ENCODE measurements around the gene TMEM97. TPM values are rescaled to one million over a fixed set of nuclear protein-coding genes. Genes with fewer than 3 reads are reported as not detected.

The TMEM97 gene
- polyA plus RNA-seq, 1 experiment = 12.5 TPM

GRCh38 chr17:28341516-28341915 lies 22.5 kb downstream of the TMEM97 start:
- TF ChIP-seq, protein P1, sequence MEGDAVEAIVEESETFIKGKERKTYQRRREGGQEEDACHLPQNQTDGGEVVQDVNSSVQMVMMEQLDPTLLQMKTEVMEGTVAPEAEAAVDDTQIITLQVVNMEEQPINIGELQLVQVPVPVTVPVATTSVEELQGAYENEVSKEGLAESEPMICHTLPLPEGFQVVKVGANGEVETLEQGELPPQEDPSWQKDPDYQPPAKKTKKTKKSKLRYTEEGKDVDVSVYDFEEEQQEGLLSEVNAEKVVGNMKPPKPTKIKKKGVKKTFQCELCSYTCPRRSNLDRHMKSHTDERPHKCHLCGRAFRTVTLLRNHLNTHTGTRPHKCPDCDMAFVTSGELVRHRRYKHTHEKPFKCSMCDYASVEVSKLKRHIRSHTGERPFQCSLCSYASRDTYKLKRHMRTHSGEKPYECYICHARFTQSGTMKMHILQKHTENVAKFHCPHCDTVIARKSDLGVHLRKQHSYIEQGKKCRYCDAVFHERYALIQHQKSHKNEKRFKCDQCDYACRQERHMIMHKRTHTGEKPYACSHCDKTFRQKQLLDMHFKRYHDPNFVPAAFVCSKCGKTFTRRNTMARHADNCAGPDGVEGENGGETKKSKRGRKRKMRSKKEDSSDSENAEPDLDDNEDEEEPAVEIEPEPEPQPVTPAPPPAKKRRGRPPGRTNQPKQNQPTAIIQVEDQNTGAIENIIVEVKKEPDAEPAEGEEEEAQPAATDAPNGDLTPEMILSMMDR (IDR thresholded peaks at IDR 0.05; ENCODE audit: insufficient read depth, low read depth, low read length) = no peak
- CTCF ChIA-PET = interaction anchor here (0.9 kb wide), 1 partner anchor 449 kb away, joined by 3 read pairs; no protein-coding TSS in a partner anchor
- no peak overlapping the region for H3K4me3 ChIP-seq (ENCODE audit: low read depth, low read length)
- POLR2A ChIA-PET = no interaction called here
- DNase-seq (ENCODE audit: low read depth) = no peak
- H3K27me3 ChIP-seq (ENCODE audit: control insufficient read depth, insufficient read depth, low read length) = no peaks in the 10 kb centered on the region
- H3K36me3 ChIP-seq (ENCODE audit: control insufficient read depth, insufficient read depth, low read length) = peaks cover 48% of the 10 kb centered on the region

GRCh38 chr17:28342313-28342712 lies 23.3 kb downstream of the TMEM97 start:
- ChIA-PET CTCF (no interaction called here), POLR2A (no interaction called here)
- TF ChIP-seq, protein P1 (IDR thresholded peaks at IDR 0.05; ENCODE audit: insufficient read depth, low read depth, low read length) = no peak
- Histone ChIP-seq H3K36me3 (ENCODE audit: control insufficient read depth, insufficient read depth, low read length) (peaks cover 48% of the 10 kb centered on the region), H3K4me3 (ENCODE audit: low read depth, low read length) (no peak overlapping the region), H3K27me3 (ENCODE audit: control insufficient read depth, insufficient read depth, low read length) (no peaks in the 10 kb centered on the region)
- no peak for DNase-seq (ENCODE audit: low read depth)

- POLR2A ChIA-PET = no interaction called here
- H3K4me3 ChIP-seq (ENCODE audit: low read depth, low read length) = no peak overlapping the region
- H3K27me3 ChIP-seq (ENCODE audit: control insufficient read depth, insufficient read depth, low read length) = no peaks in the 10 kb centered on the region
- TF ChIP-seq, protein P1 (IDR thresholded peaks at IDR 0.05; ENCODE audit: insufficient read depth, low read depth, low read length) = no peak
- CTCF ChIA-PET = interaction anchor here (0.5 to 1.1 kb wide), 2 partner anchors 92 to 1095 kb away, joined by 3 read pairs; no protein-coding TSS in a partner anchor
- DNase-seq (ENCODE audit: low read depth) = no peak
- peaks cover 52% of the 10 kb centered on the region for H3K36me3 ChIP-seq (ENCODE audit: control insufficient read depth, insufficient read depth, low read length)
These were observed 24.5 kb downstream of the TMEM97 start for GRCh38 chr17:28343491-28343932.

DNA sequence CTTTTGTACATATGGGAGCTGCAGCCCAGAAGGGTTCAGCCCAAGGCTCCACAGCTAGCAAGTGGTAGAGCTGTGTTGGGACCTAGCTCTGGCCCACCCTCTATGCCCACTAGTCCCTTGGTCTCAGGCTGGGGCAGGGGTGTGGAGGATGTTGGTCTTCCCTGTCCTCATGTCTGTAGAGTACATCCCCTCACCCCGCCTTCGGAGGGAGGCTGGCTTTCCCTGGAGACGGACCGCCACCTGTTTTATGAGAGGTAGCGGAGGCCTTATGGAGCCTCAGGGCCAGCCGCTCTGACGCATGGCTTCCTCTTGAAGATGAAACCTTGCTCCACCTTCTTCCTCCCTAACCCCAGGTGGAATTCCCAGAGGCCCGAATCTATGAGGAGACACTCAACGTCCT lies 25.0 kb downstream of the TMEM97 start:
- ChIA-PET POLR2A (no interaction called here), CTCF (interaction anchor here (1.1 kb wide), 1 partner anchor 92 kb away, joined by 3 read pairs; no protein-coding TSS in a partner anchor)
- H3K4me3 ChIP-seq (ENCODE audit: low read depth, low read length) = no peak overlapping the region
- TF ChIP-seq, protein P1 (IDR thresholded peaks at IDR 0.05; ENCODE audit: insufficient read depth, low read depth, low read length) = no peak
- peaks cover 56% of the 10 kb centered on the region for H3K36me3 ChIP-seq (ENCODE audit: control insufficient read depth, insufficient read depth, low read length)
- H3K27me3 ChIP-seq (ENCODE audit: control insufficient read depth, insufficient read depth, low read length) = no peaks in the 10 kb centered on the region
- DNase-seq (ENCODE audit: low read depth) = no peak

DNA sequence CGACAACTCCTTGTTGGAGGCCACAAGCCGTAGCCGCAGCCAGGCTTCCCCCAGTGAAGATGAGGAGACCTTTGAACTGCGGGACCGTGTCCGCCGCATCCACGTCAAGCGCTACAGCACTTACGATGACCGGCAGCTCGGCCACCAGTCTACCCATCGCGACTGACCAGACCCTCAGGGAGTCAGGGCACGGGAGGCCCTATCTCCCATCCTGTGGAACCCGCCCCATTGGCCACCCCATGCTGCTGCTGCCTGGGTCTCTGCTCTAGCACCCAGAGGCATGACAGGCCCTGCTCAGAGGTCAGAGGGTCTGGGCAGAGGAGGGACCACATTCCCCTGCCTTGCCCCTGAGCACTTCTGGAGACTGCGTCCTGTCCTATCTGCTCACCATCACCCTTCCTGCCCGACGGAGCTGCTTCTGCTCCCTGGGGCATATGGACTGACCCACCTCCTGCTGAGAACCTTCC lies 25.5 kb downstream of the TMEM97 start:
- no peak for DNase-seq (ENCODE audit: low read depth)
- Histone ChIP-seq H3K36me3 (ENCODE audit: control insufficient read depth, insufficient read depth, low read length) (peaks cover 53% of the 10 kb centered on the region), H3K27me3 (ENCODE audit: control insufficient read depth, insufficient read depth, low read length) (no peaks in the 10 kb centered on the region), H3K4me3 (ENCODE audit: low read depth, low read length) (no peak overlapping the region)
- TF ChIP-seq, protein P1 (IDR thresholded peaks at IDR 0.05; ENCODE audit: insufficient read depth, low read depth, low read length) = no peak
- POLR2A ChIA-PET = no interaction called here
- CTCF ChIA-PET = no interaction called here

All from BJ (cell line).